Measurements from ENCODE around the gene HECTD4.

HECTD4 gene

DNA sequence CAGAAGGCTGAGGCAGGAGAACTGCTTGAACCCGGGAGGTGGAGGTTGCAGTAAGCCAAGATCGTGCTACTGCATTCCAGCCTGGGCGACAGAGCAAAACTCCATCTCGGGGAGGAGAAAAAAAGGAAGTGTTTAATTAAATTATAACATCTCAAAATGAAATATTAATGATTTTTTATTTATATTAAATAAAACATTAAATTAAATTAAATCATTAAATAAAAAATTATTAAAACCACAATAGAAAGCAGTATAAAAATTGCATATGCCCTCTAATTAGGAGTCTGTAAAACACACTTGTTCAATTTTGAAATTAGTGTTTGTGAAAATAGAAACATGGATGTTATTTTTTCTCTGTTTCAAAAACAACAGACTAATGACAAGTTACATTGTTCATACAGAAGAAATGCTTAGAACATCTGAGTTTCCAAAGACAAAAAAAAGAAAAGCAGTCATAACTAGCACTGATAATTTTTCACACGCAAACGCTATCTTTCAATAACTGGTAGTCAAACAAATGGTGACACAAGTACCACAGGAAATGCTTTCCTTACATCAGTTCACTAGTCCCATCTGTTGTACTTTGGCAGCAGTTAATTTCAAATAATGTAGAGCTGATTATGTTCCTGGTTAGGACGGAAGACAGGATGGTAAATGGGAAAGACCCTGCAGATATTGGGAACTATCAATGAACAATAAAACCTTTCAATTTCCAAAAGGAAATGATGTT, 54.9 kb downstream of the HECTD4 start:
- no peak for TF ChIP-seq CTCF (IDR thresholded peaks at IDR 0.05)
- no peak for TF ChIP-seq ZFX (IDR thresholded peaks at IDR 0.05; ENCODE audit: borderline replicate concordance)
- H3K27ac ChIP-seq = no peak overlapping the region

GRCh38 chr12:112325622-112326207, 56.5 kb downstream of the HECTD4 start:
- TF ChIP-seq CTCF (IDR thresholded peaks at IDR 0.05) (no peak), ZFX (IDR thresholded peaks at IDR 0.05; ENCODE audit: borderline replicate concordance) (no peak)
- H3K27ac ChIP-seq = no peak overlapping the region

- no peak overlapping the region for H3K27ac ChIP-seq
- TF ChIP-seq CTCF (IDR thresholded peaks at IDR 0.05) (no peak), ZFX (IDR thresholded peaks at IDR 0.05; ENCODE audit: borderline replicate concordance) (no peak)
Observed at GRCh38 chr12:112325157-112325556, 57.1 kb downstream of the HECTD4 start.

- TF ChIP-seq ZFX (IDR thresholded peaks at IDR 0.05; ENCODE audit: borderline replicate concordance) (no peak), CTCF (IDR thresholded peaks at IDR 0.05) (no peak)
- no peak overlapping the region for H3K27ac ChIP-seq
Observed at GRCh38 chr12:112322882-112323547, 59.2 kb downstream of the HECTD4 start.

DNA sequence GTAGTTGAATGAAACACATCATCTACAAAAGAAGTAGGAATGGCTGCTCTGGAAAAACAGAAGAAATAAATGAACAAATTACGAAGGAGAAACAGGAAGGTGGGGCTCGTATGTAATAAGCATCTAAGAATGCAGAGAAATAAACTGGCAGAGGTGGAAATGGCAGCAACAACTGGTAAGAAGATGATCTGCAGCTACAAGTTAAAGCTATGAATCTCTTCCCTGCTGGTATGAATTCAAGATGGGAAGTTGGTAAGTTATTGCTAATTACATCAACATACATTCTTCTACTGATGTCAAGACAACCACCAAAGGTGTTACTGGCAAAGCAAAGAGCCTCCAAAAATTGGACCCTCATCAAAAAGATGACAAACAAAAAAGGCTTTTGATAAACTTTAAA, 59.8 kb downstream of the HECTD4 start:
- H3K27ac ChIP-seq = no peak overlapping the region
- no peak for TF ChIP-seq CTCF (IDR thresholded peaks at IDR 0.05)
- no peak for TF ChIP-seq ZFX (IDR thresholded peaks at IDR 0.05; ENCODE audit: borderline replicate concordance)

- H3K27ac ChIP-seq = no peak overlapping the region
- TF ChIP-seq CTCF (IDR thresholded peaks at IDR 0.05) = no peak
- no peak for TF ChIP-seq ZFX (IDR thresholded peaks at IDR 0.05; ENCODE audit: borderline replicate concordance)
Observed at GRCh38 chr12:112321245-112321644, 61.0 kb downstream of the HECTD4 start.

- no peak for TF ChIP-seq ZFX (IDR thresholded peaks at IDR 0.05; ENCODE audit: borderline replicate concordance)
- TF ChIP-seq CTCF (IDR thresholded peaks at IDR 0.05) = no peak
- H3K27ac ChIP-seq = no peak overlapping the region
Observed at GRCh38 chr12:112319395-112319794, 62.8 kb downstream of the HECTD4 start.
